HepG2 (cell line): ENCODE results near the gene TUBE1. TPM values are rescaled to one million over a fixed set of nuclear protein-coding genes. Genes with fewer than 3 reads are reported as not detected.

Experiments used
- CC2D1A ChIP-seq: sonication (generic); formaldehyde crosslinking; IDR thresholded peaks from 2 replicates; pipeline ENCODE4 v1.8.1; 2023; ENCODE audit warnings: mild to moderate bottlenecking, missing genetic modification reagents
- CEBPB ChIP-seq: IDR thresholded peaks from 2 replicates; pipeline ENCODE4 v1.6.1; 2011; ENCODE audit warnings: low read depth, low read length, improper control_type of control experiment, borderline replicate concordance
- CTCF ChIP-seq: sonication (generic); formaldehyde crosslinking; IDR thresholded peaks from 2 replicates; pipeline ENCODE4 v1.5.0; 2020; ENCODE audit warnings: mild to moderate bottlenecking, missing genetic modification reagents, moderate library complexity
- ELF4 ChIP-seq: sonication (generic); formaldehyde crosslinking; IDR thresholded peaks from 2 replicates; pipeline ENCODE4 v1.5.0; 2020; ENCODE audit warnings: missing genetic modification reagents, mild to moderate bottlenecking, moderate library complexity, borderline replicate concordance
- ISX ChIP-seq: sonication (generic); formaldehyde crosslinking; conservative IDR thresholded peaks from 2 replicates; pipeline ENCODE4 v1.5.0; 2020; ENCODE audit warnings: missing genetic modification reagents
- POLR2G ChIP-seq: fragments of 200-400 bp; formaldehyde crosslinking; IDR thresholded peaks from 2 replicates; pipeline ENCODE4 v1.6.1; 2018; ENCODE audit warnings: mild to moderate bottlenecking, low read depth, low read length, moderate library complexity
- RELA ChIP-seq: sonication (generic); formaldehyde crosslinking; IDR thresholded peaks from 2 replicates; pipeline ENCODE4 v1.4.0; 2020; ENCODE audit warnings: missing genetic modification reagents
- SETDB1 ChIP-seq: sonication (generic); formaldehyde crosslinking; IDR thresholded peaks from 2 replicates; pipeline ENCODE4 v1.5.1; 2020; ENCODE audit warnings: missing genetic modification reagents, mild to moderate bottlenecking, borderline replicate concordance
- SNAPC2 ChIP-seq: sonication (generic); formaldehyde crosslinking; IDR thresholded peaks from 2 replicates; pipeline ENCODE4 v1.8.1; 2022; ENCODE audit warnings: mild to moderate bottlenecking, missing genetic modification reagents
- ZFP91 ChIP-seq: sonication (generic); formaldehyde crosslinking; IDR thresholded peaks from 2 replicates; pipeline ENCODE4 v1.9.0; 2022; ENCODE audit warnings: missing genetic modification reagents, mild to moderate bottlenecking, borderline replicate concordance
- ZMYM3 ChIP-seq: sonication (generic); formaldehyde crosslinking; IDR thresholded peaks from 2 replicates; pipeline ENCODE4 v1.5.1; 2020; ENCODE audit warnings: mild to moderate bottlenecking, missing genetic modification reagents
- ZNF367 ChIP-seq: sonication (generic); formaldehyde crosslinking; IDR thresholded peaks from 2 replicates; pipeline ENCODE4 v1.4.0; 2020; ENCODE audit warnings: missing genetic modification reagents, borderline replicate concordance
- polyA plus RNA-seq, 8 experiments: library from polyadenylated mRNA; depleted of rRNA in 3 of 8; stranded (reverse) in 7 of 8; unstranded in 1 of 8; fragments of >200 nt; fragmentation: Illumina TruSeq in 4 of 8; extraction: Trizol in 4 of 8; gene quantifications; 2 replicates each; pipeline versions ENCODE4 v1.2.1 to v1.2.3, GENCODE V29; 2011 to 2016; ENCODE audit warnings: low read depth in 4 of 8, missing spikeins in 1 of 8, mixed read lengths in 1 of 8; ENCODE audit not compliant: insufficient read depth in 1 of 8
- total RNA-seq, 5 experiments: library from RNA; depleted of rRNA; stranded (reverse); fragments of >200 nt; fragmentation: Illumina TruSeq; extraction: Trizol; gene quantifications; 2 replicates each; pipeline ENCODE4 v1.2.3, GENCODE V29; 2016; ENCODE audit warnings: low read depth in 1 of 5
- TF ChIP-seq, protein P1 (sequence below), 2 experiments: sonication (generic) in 1 of 2; formaldehyde crosslinking in 1 of 2; IDR thresholded peaks; 2 replicates each; pipeline versions ENCODE4 v1.5.1 to v1.6.1; 2011 to 2020; ENCODE audit warnings: borderline replicate concordance in 1 of 2, low read depth in 1 of 2, low read length in 1 of 2, mild to moderate bottlenecking in 1 of 2, missing genetic modification reagents in 1 of 2, moderate library complexity in 1 of 2
- TF ChIP-seq, protein P2 (sequence below), 2 experiments: fragments of 450-650 bp in 1 of 2; sonication (generic) in 1 of 2; formaldehyde crosslinking in 1 of 2; IDR thresholded peaks; 2 replicates each; pipeline versions ENCODE4 v1.6.1 to v1.8.0; 2016 to 2022; ENCODE audit warnings: antibody characterized with exemption in 1 of 2, mild to moderate bottlenecking in 1 of 2, missing genetic modification reagents in 1 of 2

Gene TUBE1
- total and polyA plus RNA-seq, 2 of the 13 experiments (the other 11 are each of a cell fraction or from before 2014, with no cell fraction given), result 17.3 to 22.6 TPM

GRCh38 chr6:112086744-112087135 lies 542 bp downstream of the TUBE1 start (continued):
- TF ChIP-seq ZFP91 (CRISPR knock-in tag) (no peak), SETDB1 (CRISPR knock-in tag) (no peak), ELF4 (CRISPR knock-in tag) (0 out of 2 replicates have a peak, but pooled peaks have one; percentile 9), CEBPB (peak; percentile 28; the same call in 1 of the 2 replicates), RELA (CRISPR knock-in tag) (no peak), ZNF367 (CRISPR knock-in tag) (no peak), ISX (CRISPR knock-in tag) (0 out of 2 replicates have a peak, but pooled peaks have one; percentile 55), POLR2G (no peak), SNAPC2 (CRISPR knock-in tag) (no peak), CTCF (CRISPR knock-in tag) (peak; percentile 50), ZMYM3 (CRISPR knock-in tag) (no peak), CC2D1A (CRISPR knock-in tag) (peak; percentile 71; the same call in 1 of the 2 replicates)
- TF ChIP-seq, protein P1, sequence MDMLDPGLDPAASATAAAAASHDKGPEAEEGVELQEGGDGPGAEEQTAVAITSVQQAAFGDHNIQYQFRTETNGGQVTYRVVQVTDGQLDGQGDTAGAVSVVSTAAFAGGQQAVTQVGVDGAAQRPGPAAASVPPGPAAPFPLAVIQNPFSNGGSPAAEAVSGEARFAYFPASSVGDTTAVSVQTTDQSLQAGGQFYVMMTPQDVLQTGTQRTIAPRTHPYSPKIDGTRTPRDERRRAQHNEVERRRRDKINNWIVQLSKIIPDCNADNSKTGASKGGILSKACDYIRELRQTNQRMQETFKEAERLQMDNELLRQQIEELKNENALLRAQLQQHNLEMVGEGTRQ (IDR thresholded peaks at IDR 0.05; ENCODE audit: low read depth, low read length), result no peak
- TF ChIP-seq, protein P1 (CRISPR knock-in tag; IDR thresholded peaks at IDR 0.05; ENCODE audit: borderline replicate concordance), result no peak
- TF ChIP-seq, protein P2, sequence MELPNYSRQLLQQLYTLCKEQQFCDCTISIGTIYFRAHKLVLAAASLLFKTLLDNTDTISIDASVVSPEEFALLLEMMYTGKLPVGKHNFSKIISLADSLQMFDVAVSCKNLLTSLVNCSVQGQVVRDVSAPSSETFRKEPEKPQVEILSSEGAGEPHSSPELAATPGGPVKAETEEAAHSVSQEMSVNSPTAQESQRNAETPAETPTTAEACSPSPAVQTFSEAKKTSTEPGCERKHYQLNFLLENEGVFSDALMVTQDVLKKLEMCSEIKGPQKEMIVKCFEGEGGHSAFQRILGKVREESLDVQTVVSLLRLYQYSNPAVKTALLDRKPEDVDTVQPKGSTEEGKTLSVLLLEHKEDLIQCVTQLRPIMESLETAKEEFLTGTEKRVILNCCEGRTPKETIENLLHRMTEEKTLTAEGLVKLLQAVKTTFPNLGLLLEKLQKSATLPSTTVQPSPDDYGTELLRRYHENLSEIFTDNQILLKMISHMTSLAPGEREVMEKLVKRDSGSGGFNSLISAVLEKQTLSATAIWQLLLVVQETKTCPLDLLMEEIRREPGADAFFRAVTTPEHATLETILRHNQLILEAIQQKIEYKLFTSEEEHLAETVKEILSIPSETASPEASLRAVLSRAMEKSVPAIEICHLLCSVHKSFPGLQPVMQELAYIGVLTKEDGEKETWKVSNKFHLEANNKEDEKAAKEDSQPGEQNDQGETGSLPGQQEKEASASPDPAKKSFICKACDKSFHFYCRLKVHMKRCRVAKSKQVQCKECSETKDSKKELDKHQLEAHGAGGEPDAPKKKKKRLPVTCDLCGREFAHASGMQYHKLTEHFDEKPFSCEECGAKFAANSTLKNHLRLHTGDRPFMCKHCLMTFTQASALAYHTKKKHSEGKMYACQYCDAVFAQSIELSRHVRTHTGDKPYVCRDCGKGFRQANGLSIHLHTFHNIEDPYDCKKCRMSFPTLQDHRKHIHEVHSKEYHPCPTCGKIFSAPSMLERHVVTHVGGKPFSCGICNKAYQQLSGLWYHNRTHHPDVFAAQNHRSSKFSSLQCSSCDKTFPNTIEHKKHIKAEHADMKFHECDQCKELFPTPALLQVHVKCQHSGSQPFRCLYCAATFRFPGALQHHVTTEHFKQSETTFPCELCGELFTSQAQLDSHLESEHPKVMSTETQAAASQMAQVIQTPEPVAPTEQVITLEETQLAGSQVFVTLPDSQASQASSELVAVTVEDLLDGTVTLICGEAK (IDR thresholded peaks at IDR 0.05), result no peak
- TF ChIP-seq, protein P2 (CRISPR knock-in tag; IDR thresholded peaks at IDR 0.05), result no peak
